Body of pancreas (tissue), 4 donors: ENCODE data around the gene C6orf62.

Source experiments
- CTCF ChIP-seq, 7 experiments: fragments of 450-650 bp in 4 of 7; fragments of 200-600 bp in 3 of 7; sonication (generic) in 3 of 7; IDR thresholded peaks; one replicate each; pipeline ENCODE4 v1.5.1; 2016 to 2019; ENCODE audit warnings: antibody characterized with exemption in 7 of 7
- POLR2A ChIP-seq, 3 donors: fragments of 450-650 bp; IDR thresholded peaks; one replicate each; pipeline ENCODE4 v1.6.1; 2016; ENCODE audit warnings: antibody characterized with exemption in 3 of 3, mild to moderate bottlenecking in 2 of 3

- TF ChIP-seq CTCF (IDR thresholded peaks at IDR 0.05) (no peak), POLR2A (IDR thresholded peaks at IDR 0.05) (no peak)
These were observed 59.4 kb downstream of the C6orf62 start for GRCh38 chr6:24659561-24659960.
